ENCODE measurements around the gene CCL17. TPM values are rescaled to one million over a fixed set of nuclear protein-coding genes. Genes with fewer than 3 reads are reported as not detected.

The CCL17 gene
- total and polyA plus RNA-seq, 2 of the 4 experiments (the other 2 are of a cell fraction) = not detected

- ATAC-seq (ENCODE audit: low read depth) = no peak
- H2AK5ac ChIP-seq (ENCODE audit: low read depth, low read length) = no peak overlapping the region
- peaks cover 48% of the 10 kb centered on the region for H3K27me3 ChIP-seq (ENCODE audit: control insufficient read depth, insufficient read depth, low read length)
- no peak overlapping the region for H2BK120ac ChIP-seq (ENCODE audit: low read depth, low read length)
- ChIA-PET CTCF (no interaction called here), POLR2A (ENCODE audit: unreplicated experiment) (no interaction called here)
- no peaks in the 10 kb centered on the region for H4K20me1 ChIP-seq (ENCODE audit: insufficient read depth, low read length)
- H2BK20ac ChIP-seq (ENCODE audit: low read depth, low read length) = no peak overlapping the region
- no peak overlapping the region for H2BK5ac ChIP-seq (ENCODE audit: low read depth, low read length, poor library complexity, severe bottlenecking)
- H3K9ac ChIP-seq (ENCODE audit: low read depth, low read length) = no peak overlapping the region
- no peak overlapping the region for H2AK9ac ChIP-seq (replicated peaks; ENCODE audit: low read depth, low read length, poor library complexity)
- H3K56ac ChIP-seq (ENCODE audit: extremely low read depth, insufficient read depth, low read length) = no peak overlapping the region
- dilution Hi-C loops (cut with HindIII; ENCODE audit: low sequenced_read_pairs, unreplicated experiment) (no loop called here), intact Hi-C loops (cut with micrococcal nuclease) (no loop called here), in situ Hi-C loops (cut with MboI; ENCODE audit: low sequenced_read_pairs) (no loop called here)
- no peak overlapping the region for H2AFZ ChIP-seq (replicated peaks; ENCODE audit: low read length, poor library complexity)
- BruUV-seq (replicated peaks) = no TSS peak
- no peaks in the 10 kb centered on the region for H3K79me1 ChIP-seq (ENCODE audit: low read depth in 1 of 2, low read length in 2 of 2)
- no peaks in the 10 kb centered on the region for H3K4me1 ChIP-seq (ENCODE audit: control insufficient read depth, insufficient read depth, low read length)
- no peak for DNase-seq
- H3K27ac ChIP-seq (ENCODE audit: insufficient read depth, low read length) = no peak overlapping the region
- no CpG with 5 or more reads among the region's 7 CpGs for WGBS, 2 experiments (ENCODE audit: extremely low coverage in 2 of 2, insufficient read length in 1 of 2)
- H3K18ac ChIP-seq (ENCODE audit: low read depth, low read length) = no peak overlapping the region
- H4K5ac ChIP-seq (ENCODE audit: low read depth, low read length) = no peak overlapping the region
- no peak overlapping the region for H2BK15ac ChIP-seq (ENCODE audit: low read depth, low read length)
- no peak overlapping the region for H3K14ac ChIP-seq (replicated peaks; ENCODE audit: low read depth, low read length)
- no peak for TF ChIP-seq RAD21 (IDR thresholded peaks at IDR 0.05; ENCODE audit: low read length)
- TF ChIP-seq MAFK (IDR thresholded peaks at IDR 0.05; ENCODE audit: low read depth, low read length) = no peak
- H3K23ac ChIP-seq (ENCODE audit: low read depth, low read length) = no peak overlapping the region
- H3K9me1 ChIP-seq (ENCODE audit: insufficient read depth, low read length) = no peaks in the 10 kb centered on the region
- H3K4me3 ChIP-seq (ENCODE audit: insufficient read depth, low read depth, low read length) = no peak overlapping the region
- no peak overlapping the region for H3K4ac ChIP-seq (ENCODE audit: low read depth, low read length)
- H3K4me2 ChIP-seq (ENCODE audit: low read depth, low read length) = no peak overlapping the region
- H3K36me3 ChIP-seq (ENCODE audit: control insufficient read depth, insufficient read depth, low read length) = no peaks in the 10 kb centered on the region
- no peak overlapping the region for H4K8ac ChIP-seq (ENCODE audit: low read depth in 2 of 2, low read length in 2 of 2)
- no peaks in the 10 kb centered on the region for H3K9me3 ChIP-seq (ENCODE audit: control insufficient read depth, insufficient read depth, low read length)
- no peak overlapping the region for H4K91ac ChIP-seq (ENCODE audit: insufficient read depth, low read depth, low read length)
These were observed 2.5 kb upstream of the CCL17 start for GRCh38 chr16:57401943-57402640.

All from IMR-90 (cell line).